Colonic mucosa (tissue), 4 donors: ENCODE results near the gene RHD. TPM values are rescaled to one million over a fixed set of nuclear protein-coding genes. Genes with fewer than 3 reads are reported as not detected.
"Not testable (repeated sequence)": the region's sequence is repeated elsewhere in the genome, so short reads cannot be mapped to it uniquely, and the experiment has no call there.

Source experiments
- DNase-seq: peaks from one replicate; pipeline ENCODE4 v3.0.0-alpha.2; 2020
- H3K27ac ChIP-seq: fragments of 200-600 bp; one replicate; pipeline ENCODE4 v1.8.0; 2021
- H3K27me3 ChIP-seq: fragments of 200-600 bp; one replicate; pipeline ENCODE4 v1.8.0; 2021
- H3K36me3 ChIP-seq: fragments of 200-600 bp; one replicate; pipeline ENCODE4 v1.8.0; 2021
- H3K4me1 ChIP-seq: fragments of 200-600 bp; one replicate; pipeline ENCODE4 v1.8.0; 2021; ENCODE audit warnings: mild to moderate bottlenecking
- H3K4me3 ChIP-seq: fragments of 200-600 bp; one replicate; pipeline ENCODE4 v1.8.0; 2021
- H3K9ac ChIP-seq, 2 donors: one replicate each; pipeline ENCODE4 v1.7.0; 2013; ENCODE audit warnings: control low read depth in 2 of 2, low read depth in 2 of 2, low read length in 2 of 2
- H3K9me3 ChIP-seq: fragments of 200-600 bp; one replicate; pipeline ENCODE4 v1.8.0; 2021
- CTCF ChIP-seq: fragments of 200-600 bp; IDR thresholded peaks from one replicate; pipeline ENCODE4 v1.8.0; 2022; ENCODE audit warnings: antibody characterized with exemption, mild to moderate bottlenecking
- intact Hi-C: fragments of 100-400 bp; cut with DNase I; formaldehyde crosslinking; loops from one replicate; pipeline ENCODE4 v1.14.1; 2022
- total RNA-seq, 2 donors: library from RNA; stranded (reverse); fragmentation: NEBNext Ultra II Directional in 1 of 2; extraction: Animal tissue kit (Norgen Biotek cat#: 25700) in 1 of 2; gene quantifications; one replicate each; pipeline ENCODE4 v1.2.1, GENCODE V29; 2021
- donor health status: healthy.
- donor health status: DM: no; HTN: no; CAD: no.
- donor health status: DM: no; HTN: no; CAD: no.

RHD gene
- total RNA-seq, 2 donors from 2014 or later, result 0.10 TPM; not detected in 1

- H3K4me1 ChIP-seq, result peaks cover 13% of the 10 kb centered on the region
- DNase-seq, result peak; percentile 26
- peak overlapping the region; percentile 60 to 91 for H3K9ac ChIP-seq
- H3K36me3 ChIP-seq, intact Hi-C loops, H3K27me3 ChIP-seq, H3K9me3 ChIP-seq: not testable (repeated sequence)
- H3K27ac ChIP-seq, result peak overlapping the region; percentile 95
- H3K4me3 ChIP-seq, result peak overlapping the region; percentile 82
Observed at GRCh38 chr1:25337483-25338187, 65.3 kb downstream of the RHD start.

GRCh38 chr1:25338188-25338981 lies 66.1 kb downstream of the RHD start, which contains the start of gene TMEM50A:
Gene TMEM50A, plus strand, starts transcription at chr1:25338334. Its CDS starts 2,153 bp downstream, at chr1:25340487.
- TF ChIP-seq CTCF, result no peak
- DNase-seq, result peak; percentile 92
- intact Hi-C loops, result no loop called here
- Histone ChIP-seq H3K4me3 (peak within 1 kb of the TSS; percentile 82), H3K36me3 (no peaks in the 10 kb centered on the region), H3K9me3 (no peaks in the 10 kb centered on the region), H3K27me3 (no peaks in the 10 kb centered on the region), H3K27ac (peak within 1 kb of the TSS; percentile 95), H3K4me1 (peaks cover 13% of the 10 kb centered on the region), H3K9ac (peak within 1 kb of the TSS; percentile 77 to 91)

GRCh38 chr1:25338986-25339385 lies 66.7 kb downstream of the RHD start:
- intact Hi-C loops, result no loop called here
- Histone ChIP-seq H3K9me3 (no peaks in the 10 kb centered on the region), H3K36me3 (no peaks in the 10 kb centered on the region), H3K27me3 (no peaks in the 10 kb centered on the region), H3K4me3 (peak overlapping the region; percentile 82), H3K9ac (peak overlapping the region in 1 of 2 donors; percentile 91), H3K4me1 (peaks cover 13% of the 10 kb centered on the region), H3K27ac (peak overlapping the region; percentile 95)
- TF ChIP-seq CTCF, result no peak
- DNase-seq, result no peak

- Histone ChIP-seq H3K9me3 (no peaks in the 10 kb centered on the region), H3K4me3 (no peak overlapping the region), H3K27ac (no peak overlapping the region), H3K4me1 (peaks cover 13% of the 10 kb centered on the region), H3K27me3 (no peaks in the 10 kb centered on the region), H3K36me3 (no peaks in the 10 kb centered on the region), H3K9ac (no peak overlapping the region)
- no peak for DNase-seq
- intact Hi-C loops, result loop anchor here (10.0 kb wide), 2 partner anchors 87 to 677 kb away; no protein-coding TSS in a partner anchor
- TF ChIP-seq CTCF, result no peak
Observed at GRCh38 chr1:25341746-25342145, 69.4 kb downstream of the RHD start.

GRCh38 chr1:25342846-25343245 lies 70.5 kb downstream of the RHD start:
- TF ChIP-seq CTCF, result no peak
- intact Hi-C loops, result loop anchor here (10.0 kb wide), 2 partner anchors 88 to 678 kb away; no protein-coding TSS in a partner anchor
- no peaks in the 10 kb centered on the region for H3K27me3 ChIP-seq
- H3K4me1 ChIP-seq, result peaks cover 13% of the 10 kb centered on the region
- H3K9me3 ChIP-seq, result no peaks in the 10 kb centered on the region
- no peaks in the 10 kb centered on the region for H3K36me3 ChIP-seq
- no peak overlapping the region for H3K4me3 ChIP-seq
- no peak overlapping the region for H3K27ac ChIP-seq
- no peak for DNase-seq
- no peak overlapping the region for H3K9ac ChIP-seq
